Bronchus fibroblast of lung (primary cell): ENCODE data around the gene DZIP3. TPM values are rescaled to one million over a fixed set of nuclear protein-coding genes. Genes with fewer than 3 reads are reported as not detected.

Experiments used
- total RNA-seq: library from RNA; depleted of rRNA; stranded (reverse); fragments of >200 nt; gene quantifications from 2 replicates; pipeline ENCODE4 v1.2.3, GENCODE V29; 2015

DZIP3 gene
- total RNA-seq: 8.2 and 8.3 TPM in 2 replicates

DNA sequence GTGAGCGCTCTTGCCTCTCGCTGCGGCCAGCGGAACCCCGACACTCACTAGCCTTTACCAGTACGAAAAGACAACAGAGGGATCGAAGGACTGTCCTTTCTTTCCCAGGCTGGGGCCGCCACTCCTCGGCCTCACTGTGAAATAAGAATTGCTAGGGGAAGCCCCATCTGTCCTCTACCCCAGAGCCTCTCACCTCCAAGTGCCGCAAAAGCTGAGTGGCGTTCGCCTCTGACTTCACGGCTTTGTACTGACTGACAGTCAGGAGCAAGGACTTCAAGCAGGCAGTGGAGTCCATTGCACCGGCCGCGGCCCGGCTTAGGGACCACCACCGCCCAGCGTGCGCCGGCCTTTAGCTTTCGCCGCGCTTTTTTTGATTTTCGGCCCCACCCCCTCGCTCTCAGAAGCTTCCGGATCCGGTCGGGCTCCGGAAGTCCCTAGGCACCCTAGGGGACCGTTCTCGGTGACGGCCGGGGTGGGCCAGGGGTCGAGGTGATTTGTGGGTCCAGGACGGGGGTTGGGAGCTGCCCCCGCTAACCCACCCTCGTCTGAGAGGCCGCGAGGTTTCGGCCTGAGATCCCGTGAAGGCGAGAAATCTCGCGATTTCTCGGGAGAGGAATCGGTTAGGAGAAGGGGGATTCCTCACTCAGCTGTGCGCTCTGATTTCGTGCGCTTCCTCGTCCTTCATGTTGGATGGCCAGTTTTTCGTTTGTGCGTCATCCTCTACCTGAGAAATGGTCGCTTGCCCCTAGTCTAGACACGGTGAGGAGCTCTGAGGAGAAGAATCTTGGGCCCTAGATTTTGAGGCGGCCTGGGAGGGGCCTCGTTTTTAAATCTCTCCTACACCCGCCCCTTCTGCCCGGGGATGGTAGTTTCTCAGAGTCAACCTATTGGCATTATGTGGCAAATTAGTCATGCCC is at the start of gene DZIP3, which contains the start of gene CIP2A:
TSS of gene DZIP3 (plus strand) at position 642 of the 917 bp plus-strand sequence. CDS start 15,685 bp downstream, outside the sequence.
TSS of gene CIP2A (minus strand) at position 358 of the 917 bp plus-strand sequence. CDS start at position 295, 63 bp downstream.

Other genes starting within 250 kb of the DZIP3 start
- under 0.01 TPM in 2 replicates for gene MYH15, start 79.1 kb upstream of the DZIP3 start, total RNA-seq
- gene CIP2A, start 284 bp upstream of the DZIP3 start, total RNA-seq: 18.4 and 20.5 TPM in 2 replicates
- gene RETNLB, start 167.7 kb downstream of the DZIP3 start, total RNA-seq: not detected in 2 replicates
- not detected in 2 replicates for gene TRAT1, start 233.1 kb downstream of the DZIP3 start, total RNA-seq